Spleen (tissue), 11 donors: Measurements from ENCODE around the gene HAUS1. TPM values are rescaled to one million over a fixed set of nuclear protein-coding genes. Genes with fewer than 3 reads are reported as not detected.

ENCODE experiments used
- DNase-seq: peaks from one replicate; pipeline ENCODE4 v3.0.0-alpha.2; 2020
- H3K27ac ChIP-seq, 8 donors: fragments of 200-600 bp; sonication (generic) in 7 of 8; 1 replicate in 4 of 8; 2 replicates in 4 of 8; pipeline versions ENCODE4 v1.5.0 to v1.8.0; 2016 to 2021; ENCODE audit warnings: inconsistent platforms in 4 of 8, mild to moderate bottlenecking in 4 of 8, moderate library complexity in 1 of 8
- H3K27me3 ChIP-seq, 7 donors: fragments of 200-600 bp; sonication (generic) in 6 of 7; replicated peaks in 1 of 7; 1 replicate in 4 of 7; 2 replicates in 3 of 7; pipeline versions ENCODE4 v1.5.0 to v1.8.0; 2016 to 2021; ENCODE audit warnings: inconsistent platforms in 3 of 7, mild to moderate bottlenecking in 1 of 7
- H3K36me3 ChIP-seq, 6 donors: fragments of 200-600 bp; sonication (generic) in 5 of 6; 1 replicate in 4 of 6; 2 replicates in 2 of 6; pipeline versions ENCODE4 v1.5.0 to v1.8.0; 2016 to 2021; ENCODE audit warnings: inconsistent platforms in 2 of 6
- H3K4me1 ChIP-seq, 6 donors: fragments of 200-600 bp; sonication (generic) in 5 of 6; 1 replicate in 3 of 6; 2 replicates in 3 of 6; pipeline versions ENCODE4 v1.5.0 to v1.8.0; 2016 to 2021; ENCODE audit warnings: inconsistent platforms in 3 of 6
- H3K4me3 ChIP-seq, 8 donors: fragments of 200-600 bp; sonication (generic) in 7 of 8; 1 replicate in 4 of 8; 2 replicates in 4 of 8; pipeline versions ENCODE4 v1.5.0 to v1.8.0; 2016 to 2021; ENCODE audit warnings: inconsistent platforms in 4 of 8, mild to moderate bottlenecking in 4 of 8, moderate library complexity in 2 of 8
- H3K9me3 ChIP-seq, 8 donors: fragments of 200-600 bp; sonication (generic) in 7 of 8; 1 replicate in 4 of 8; 2 replicates in 4 of 8; pipeline versions ENCODE4 v1.5.0 to v1.8.0; 2016 to 2021; ENCODE audit warnings: inconsistent platforms in 4 of 8
- CTCF ChIP-seq, 11 experiments: fragments of 200-600 bp in 7 of 11; fragments of 450-650 bp in 4 of 11; sonication (generic) in 4 of 11; IDR thresholded peaks in 8 of 11; conservative IDR thresholded peaks in 3 of 11; 1 replicate in 7 of 11; 2 replicates in 4 of 11; pipeline versions ENCODE4 v1.4.0 to v1.8.0; 2016 to 2021; ENCODE audit warnings: antibody characterized with exemption in 11 of 11, inconsistent platforms in 4 of 11, mild to moderate bottlenecking in 1 of 11
- POLR2A ChIP-seq, 3 donors: fragments of 450-650 bp; IDR thresholded peaks; one replicate each; pipeline ENCODE4 v1.5.1; 2017; ENCODE audit warnings: antibody characterized with exemption in 3 of 3, mild to moderate bottlenecking in 1 of 3
- POLR2AphosphoS5 ChIP-seq, 3 donors: sonication (generic); formaldehyde crosslinking; IDR thresholded peaks; one replicate each; pipeline ENCODE4 v1.5.1; 2017; ENCODE audit warnings: antibody characterized with exemption in 3 of 3
- WGBS, 5 donors: extraction: QIAGEN DNeasy Blood & Tissue Kit in 3 of 5; methylation state at CpG; one replicate each; pipeline versions ENCODE4 v1.1.5 to v1.1.7; 2013 to 2018; 5-methylcytosine and 5-hydroxymethylcytosine counted together
- intact Hi-C: fragments of 100-400 bp; cut with DNase I; formaldehyde crosslinking; loops from one replicate; pipeline ENCODE4 v1.15.0; 2023; ENCODE audit warnings: low total_unique reads
- polyA plus RNA-seq, 3 donors: library from polyadenylated mRNA; stranded (reverse); fragments of 200-250 nt; gene quantifications; one replicate each; pipeline ENCODE4 v1.2.1, GENCODE V29; 2013
- total RNA-seq, 7 donors: library from RNA; depleted of rRNA in 3 of 7; stranded (reverse); fragments of >200 nt in 3 of 7; fragmentation: NEBNext Ultra II Directional in 4 of 7; extraction: Animal tissue kit (Norgen Biotek cat#: 25700) in 4 of 7; gene quantifications; one replicate each; pipeline versions ENCODE4 v1.1.0 to v1.2.1, GENCODE V29; 2016 to 2021
- donor health status: healthy with polysubstance abuse.
- donor health status: DM: no; HTN: no; CAD: no; lungs with moderate emphysema.
- donor health status: DM: no; HTN: no; CAD: no.
- donor health status: Bipolar disorder and iron deficiency.
- donor health status: healthy.
- donor health status: DM: no; HTN: no; CAD: no.
- donor health status: DM: yes; HTN: yes; CAD: no.

Gene HAUS1
- total and polyA plus RNA-seq, 10 donors, result 15.6 to 44.9 (median 18.7) TPM

- intact Hi-C loops, result no loop called here
- no peak for TF ChIP-seq POLR2AphosphoS5 (IDR thresholded peaks at IDR 0.05)
- TF ChIP-seq CTCF (IDR thresholded peaks at IDR 0.05 in 8 of 11, conservative IDR thresholded peaks at IDR 0.05 in 3 of 11), result no peak
- TF ChIP-seq POLR2A (IDR thresholded peaks at IDR 0.05), result no peak
- Histone ChIP-seq H3K36me3 (peaks cover 0 to 19% (median 0%) of the 10 kb centered on the region in 6 donors), H3K27me3 (no peaks in the 10 kb centered on the region), H3K9me3 (no peaks in the 10 kb centered on the region), H3K4me3 (no peak overlapping the region), H3K4me1 (peaks cover 4 to 87% (median 38%) of the 10 kb centered on the region in 6 donors), H3K27ac (peak overlapping the region in 7 of 8 donors; percentile 72 to 97 (median 77))
- WGBS, 5 donors, result 56 to 81% (median 60%) methylated on average over 3 of the region's 3 CpGs
- no peak for DNase-seq
Measured at GRCh38 chr18:46060359-46060841, 43.8 kb upstream of the HAUS1 start.

DNA sequence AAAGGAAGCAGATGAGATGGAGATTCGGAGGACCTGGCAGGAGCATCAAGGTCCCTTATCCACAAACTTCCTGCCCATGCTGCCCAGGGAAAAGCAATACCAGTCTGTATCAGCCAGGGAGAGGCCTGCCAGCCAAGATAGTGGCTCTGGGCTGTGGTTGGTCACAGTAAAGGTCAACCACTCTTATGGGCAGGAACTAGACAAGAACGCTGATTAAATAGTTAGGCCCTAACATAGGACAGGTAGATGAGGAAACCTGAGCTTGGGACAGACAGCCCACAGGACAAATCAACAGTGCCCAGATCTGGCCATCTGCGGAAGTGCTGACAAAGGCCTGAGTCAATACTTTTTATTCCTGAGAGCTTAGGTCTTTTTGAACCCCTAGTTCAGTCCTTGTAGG, 42.8 kb upstream of the HAUS1 start:
- intact Hi-C loops, result no loop called here
- H3K4me3 ChIP-seq, result no peak overlapping the region
- H3K27me3 ChIP-seq, result no peaks in the 10 kb centered on the region
- peak overlapping the region; percentile 48 to 97 (median 78) for H3K27ac ChIP-seq
- no peaks in the 10 kb centered on the region for H3K9me3 ChIP-seq
- H3K4me1 ChIP-seq, result peaks cover 0 to 83% (median 30%) of the 10 kb centered on the region in 6 donors
- peaks cover 0 to 29% (median 0%) of the 10 kb centered on the region in 6 donors for H3K36me3 ChIP-seq
- TF ChIP-seq POLR2AphosphoS5 (IDR thresholded peaks at IDR 0.05) (peak in 2 of 3 donors; percentile 72 to 90), POLR2A (IDR thresholded peaks at IDR 0.05) (no peak)
- WGBS, 5 donors, result 69 to 77% (median 73%) methylated on average over 3 of the region's 3 CpGs
- DNase-seq, result peak; percentile 78

DNA sequence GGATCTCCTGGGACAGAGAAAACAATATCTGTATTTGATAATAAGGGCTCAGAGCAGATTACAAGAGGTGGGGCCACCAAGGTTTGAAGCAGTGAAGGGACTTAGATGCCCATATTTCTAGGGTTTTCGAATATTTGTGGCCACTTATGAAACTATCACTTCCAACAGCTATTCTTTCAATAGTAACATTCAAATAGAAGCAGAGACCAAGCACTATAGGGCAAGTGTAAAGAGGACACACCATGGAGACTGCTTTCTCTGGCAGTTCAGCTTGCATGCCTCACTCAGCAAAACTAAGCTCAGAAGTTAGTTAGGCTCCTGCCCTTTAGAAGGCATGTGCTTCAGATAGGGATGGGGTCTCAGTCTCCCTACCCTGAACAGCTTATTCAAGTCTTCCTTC, 42.4 kb upstream of the HAUS1 start:
- no peak for TF ChIP-seq POLR2AphosphoS5 (IDR thresholded peaks at IDR 0.05)
- no peak for TF ChIP-seq POLR2A (IDR thresholded peaks at IDR 0.05)
- no peak for TF ChIP-seq CTCF (IDR thresholded peaks at IDR 0.05 in 8 of 11, conservative IDR thresholded peaks at IDR 0.05 in 3 of 11)
- WGBS, 5 donors, result 57 to 76% (median 66%) methylated on average over 1 of the region's 1 CpG
- intact Hi-C loops, result no loop called here
- H3K27me3 ChIP-seq, result no peaks in the 10 kb centered on the region
- H3K4me1 ChIP-seq, result peaks cover 0 to 83% (median 29%) of the 10 kb centered on the region in 6 donors
- no peaks in the 10 kb centered on the region for H3K9me3 ChIP-seq
- H3K4me3 ChIP-seq, result no peak overlapping the region
- H3K36me3 ChIP-seq, result peaks cover 0 to 31% (median 0%) of the 10 kb centered on the region in 6 donors
- H3K27ac ChIP-seq, result peak overlapping the region; percentile 48 to 97 (median 78)
- DNase-seq, result no peak

DNA sequence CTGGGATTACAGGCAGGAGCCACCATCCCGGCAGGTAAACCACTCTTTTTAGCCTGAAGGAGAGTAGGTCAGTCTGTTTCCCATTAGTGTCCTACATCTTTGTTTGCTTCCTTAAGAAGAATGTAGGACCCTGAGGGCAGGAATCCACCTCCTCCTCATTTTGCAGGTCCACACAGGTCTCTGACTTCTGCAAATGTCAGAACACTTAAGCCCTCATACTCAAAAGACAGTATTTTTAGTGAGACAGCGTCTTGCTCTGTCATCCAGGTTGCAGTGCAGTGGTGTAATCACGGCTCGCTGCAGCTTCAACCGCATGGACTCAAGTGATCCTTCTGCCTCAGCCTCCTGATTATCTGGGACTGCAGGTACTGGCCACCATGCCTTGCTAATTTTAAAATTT, 41.4 kb upstream of the HAUS1 start:
- Histone ChIP-seq H3K9me3 (no peaks in the 10 kb centered on the region), H3K36me3 (peaks cover 0 to 28% (median 0%) of the 10 kb centered on the region in 6 donors), H3K4me1 (peaks cover 0 to 89% (median 30%) of the 10 kb centered on the region in 6 donors), H3K4me3 (no peak overlapping the region), H3K27ac (peak overlapping the region; percentile 48 to 97 (median 78)), H3K27me3 (no peaks in the 10 kb centered on the region)
- peak; percentile 41 for DNase-seq
- intact Hi-C loops, result no loop called here
- WGBS, 5 donors, result 73 to 93% (median 85%) methylated on average over 5 of the region's 5 CpGs
- no peak for TF ChIP-seq POLR2AphosphoS5 (IDR thresholded peaks at IDR 0.05)
- TF ChIP-seq CTCF (IDR thresholded peaks at IDR 0.05 in 8 of 11, conservative IDR thresholded peaks at IDR 0.05 in 3 of 11), result no peak
- no peak for TF ChIP-seq POLR2A (IDR thresholded peaks at IDR 0.05)
